Measurements from ENCODE around the gene HSPA8.

GRCh38 chr11:123093739-123094138, 31.8 kb upstream of the HSPA8 start:
- TF ChIP-seq JUNB (IDR thresholded peaks at IDR 0.05; ENCODE audit: unreplicated experiment) (no peak), EZH2 (IDR thresholded peaks at IDR 0.05; ENCODE audit: low read depth, unreplicated experiment) (no peak)
- TF ChIP-seq, protein P1, sequence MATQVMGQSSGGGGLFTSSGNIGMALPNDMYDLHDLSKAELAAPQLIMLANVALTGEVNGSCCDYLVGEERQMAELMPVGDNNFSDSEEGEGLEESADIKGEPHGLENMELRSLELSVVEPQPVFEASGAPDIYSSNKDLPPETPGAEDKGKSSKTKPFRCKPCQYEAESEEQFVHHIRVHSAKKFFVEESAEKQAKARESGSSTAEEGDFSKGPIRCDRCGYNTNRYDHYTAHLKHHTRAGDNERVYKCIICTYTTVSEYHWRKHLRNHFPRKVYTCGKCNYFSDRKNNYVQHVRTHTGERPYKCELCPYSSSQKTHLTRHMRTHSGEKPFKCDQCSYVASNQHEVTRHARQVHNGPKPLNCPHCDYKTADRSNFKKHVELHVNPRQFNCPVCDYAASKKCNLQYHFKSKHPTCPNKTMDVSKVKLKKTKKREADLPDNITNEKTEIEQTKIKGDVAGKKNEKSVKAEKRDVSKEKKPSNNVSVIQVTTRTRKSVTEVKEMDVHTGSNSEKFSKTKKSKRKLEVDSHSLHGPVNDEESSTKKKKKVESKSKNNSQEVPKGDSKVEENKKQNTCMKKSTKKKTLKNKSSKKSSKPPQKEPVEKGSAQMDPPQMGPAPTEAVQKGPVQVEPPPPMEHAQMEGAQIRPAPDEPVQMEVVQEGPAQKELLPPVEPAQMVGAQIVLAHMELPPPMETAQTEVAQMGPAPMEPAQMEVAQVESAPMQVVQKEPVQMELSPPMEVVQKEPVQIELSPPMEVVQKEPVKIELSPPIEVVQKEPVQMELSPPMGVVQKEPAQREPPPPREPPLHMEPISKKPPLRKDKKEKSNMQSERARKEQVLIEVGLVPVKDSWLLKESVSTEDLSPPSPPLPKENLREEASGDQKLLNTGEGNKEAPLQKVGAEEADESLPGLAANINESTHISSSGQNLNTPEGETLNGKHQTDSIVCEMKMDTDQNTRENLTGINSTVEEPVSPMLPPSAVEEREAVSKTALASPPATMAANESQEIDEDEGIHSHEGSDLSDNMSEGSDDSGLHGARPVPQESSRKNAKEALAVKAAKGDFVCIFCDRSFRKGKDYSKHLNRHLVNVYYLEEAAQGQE (IDR thresholded peaks at IDR 0.05; ENCODE audit: unreplicated experiment), result no peak
